Sigmoid colon (tissue), 4 donors: ENCODE results near the gene ADAMTS14.

Experiments used
- CTCF ChIP-seq, 4 experiments: fragments of 450-650 bp in 3 of 4; fragments of 200-600 bp in 1 of 4; IDR thresholded peaks; one replicate each; pipeline ENCODE4 v1.5.1; 2016 to 2019; ENCODE audit warnings: antibody characterized with exemption in 4 of 4, mild to moderate bottlenecking in 3 of 4, moderate library complexity in 2 of 4
- EP300 ChIP-seq, 4 donors: sonication (generic); formaldehyde crosslinking; IDR thresholded peaks; one replicate each; pipeline ENCODE4 v1.6.1; 2017; ENCODE audit warnings: antibody characterized with exemption in 4 of 4
- POLR2A ChIP-seq, 2 donors: fragments of 450-650 bp; IDR thresholded peaks; one replicate each; pipeline ENCODE4 v1.6.1; 2016; ENCODE audit warnings: antibody characterized with exemption in 2 of 2, mild to moderate bottlenecking in 2 of 2, moderate library complexity in 2 of 2
- POLR2AphosphoS5 ChIP-seq, 4 donors: sonication (generic); formaldehyde crosslinking; IDR thresholded peaks; one replicate each; pipeline ENCODE4 v1.6.1; 2017; ENCODE audit warnings: antibody characterized with exemption in 4 of 4

DNA sequence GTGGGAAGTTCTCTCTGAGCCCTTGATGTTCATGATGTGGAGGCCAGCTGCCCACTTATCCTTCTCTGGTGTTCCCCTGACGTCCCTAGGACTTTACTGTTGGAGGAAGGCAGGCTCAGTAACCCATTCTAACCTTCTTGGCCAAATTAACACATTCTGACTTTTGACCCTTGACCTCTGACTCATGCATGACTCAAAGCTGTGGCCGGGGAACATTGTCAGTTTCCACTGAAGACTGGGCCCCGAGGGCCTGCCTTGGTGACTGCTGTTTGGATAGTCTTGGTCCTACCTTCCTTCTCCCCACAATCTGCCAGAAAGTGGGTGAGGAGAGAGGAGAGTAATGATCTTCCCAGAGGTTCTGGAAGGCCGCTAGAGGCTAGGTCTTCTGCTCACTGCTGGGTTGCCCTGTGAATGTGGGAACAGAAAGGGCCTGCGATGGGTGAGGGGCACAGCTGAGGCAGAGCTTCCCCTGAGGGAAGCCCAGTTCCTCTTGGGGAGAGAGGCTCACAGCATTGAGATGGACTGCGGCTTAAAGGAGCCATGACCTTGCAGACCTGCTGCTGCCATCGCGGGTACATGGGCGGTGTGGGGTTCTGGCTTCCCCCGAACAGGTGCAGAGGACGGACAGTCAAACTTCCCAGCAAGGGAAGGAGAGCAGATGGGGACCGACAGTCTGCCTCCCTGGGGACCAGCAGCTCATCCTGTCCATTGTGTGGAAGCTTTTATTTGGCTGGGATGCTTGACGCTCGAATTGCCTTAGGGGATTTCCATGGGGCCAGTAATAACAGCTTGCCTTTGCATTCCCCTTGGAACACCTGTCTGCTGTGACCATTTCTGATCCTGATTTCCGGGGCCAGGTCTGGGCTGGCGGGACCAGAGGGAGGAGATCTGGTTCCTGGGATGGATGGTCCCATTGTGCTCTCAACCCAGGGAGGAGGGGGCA lies 43.8 kb downstream of the ADAMTS14 start:
- no peak for TF ChIP-seq POLR2A (IDR thresholded peaks at IDR 0.05)
- TF ChIP-seq EP300 (IDR thresholded peaks at IDR 0.05), result no peak
- no peak for TF ChIP-seq CTCF (IDR thresholded peaks at IDR 0.05)
- no peak for TF ChIP-seq POLR2AphosphoS5 (IDR thresholded peaks at IDR 0.05)
